Progenitor cell of endocrine pancreas (in vitro differentiated cells): Measurements from ENCODE around the gene MRM3. TPM values are rescaled to one million over a fixed set of nuclear protein-coding genes. Genes with fewer than 3 reads are reported as not detected.
"Not testable (repeated sequence)": the region's sequence is repeated elsewhere in the genome, so short reads cannot be mapped to it uniquely, and the experiment has no call there.

ENCODE experiments used
- DNase-seq: peaks from one replicate; pipeline ENCODE4 v3.0.0; 2021; ENCODE audit warnings: low spot score; ENCODE audit not compliant: unreplicated experiment
- H3K27ac Mint-ChIP-seq: 2 replicates; pipeline ENCODE4 v1.8.0; 2021; ENCODE audit warnings: mild to moderate bottlenecking, moderate library complexity, mixed read lengths
- H3K27me3 Mint-ChIP-seq: 2 replicates; pipeline ENCODE4 v1.8.0; 2021; ENCODE audit warnings: mixed read lengths
- H3K36me3 Mint-ChIP-seq: 2 replicates; pipeline ENCODE4 v1.8.0; 2022; ENCODE audit warnings: mixed read lengths; ENCODE audit not compliant: insufficient read depth
- H3K4me1 Mint-ChIP-seq: 2 replicates; pipeline ENCODE4 v1.8.0; 2021; ENCODE audit warnings: low read depth, mixed read lengths
- H3K4me3 Mint-ChIP-seq: 2 replicates; pipeline ENCODE4 v1.8.0; 2021; ENCODE audit warnings: low read depth, mild to moderate bottlenecking, moderate library complexity, mixed read lengths
- H3K9me3 Mint-ChIP-seq: 2 replicates; pipeline ENCODE4 v1.8.0; 2021; ENCODE audit warnings: low read depth, mixed read lengths
- CTCF ChIP-seq: fragments of 200-600 bp; sonication (generic); IDR thresholded peaks from one replicate; pipeline ENCODE4 v1.5.0; 2021; ENCODE audit warnings: antibody characterized with exemption, mild to moderate bottlenecking; ENCODE audit not compliant: unreplicated experiment
- total RNA-seq: library from RNA; stranded (reverse); gene quantifications from 2 replicates; pipeline ENCODE4 v1.2.1, GENCODE V29; 2021

MRM3 gene
- total RNA-seq, 1 donor from 2014 or later = 14.5 TPM

- H3K4me1 Mint-ChIP-seq = no peaks in the 10 kb centered on the region
- DNase-seq = no peak
- no peaks in the 10 kb centered on the region for H3K27me3 Mint-ChIP-seq
- no peak overlapping the region for H3K4me3 Mint-ChIP-seq
- peaks cover 7% of the 10 kb centered on the region for H3K36me3 Mint-ChIP-seq
- TF ChIP-seq CTCF = no peak
- no peaks in the 10 kb centered on the region for H3K9me3 Mint-ChIP-seq
- no peak overlapping the region for H3K27ac Mint-ChIP-seq
Observed at GRCh38 chr17:826778-827177, 44.6 kb downstream of the MRM3 start.

- peaks cover 3% of the 10 kb centered on the region for H3K9me3 Mint-ChIP-seq
- DNase-seq = no peak
- no peak for TF ChIP-seq CTCF
- no peaks in the 10 kb centered on the region for H3K4me1 Mint-ChIP-seq
- H3K4me3 Mint-ChIP-seq = no peak overlapping the region
- H3K36me3 Mint-ChIP-seq = peaks cover 8% of the 10 kb centered on the region
- no peaks in the 10 kb centered on the region for H3K27me3 Mint-ChIP-seq
- H3K27ac Mint-ChIP-seq = no peak overlapping the region
Observed at GRCh38 chr17:828761-829160, 46.6 kb downstream of the MRM3 start.

- not testable (repeated sequence) for H3K27me3 Mint-ChIP-seq, H3K9me3 Mint-ChIP-seq, H3K4me3 Mint-ChIP-seq, H3K36me3 Mint-ChIP-seq, H3K4me1 Mint-ChIP-seq, DNase-seq, H3K27ac Mint-ChIP-seq
Observed at GRCh38 chr17:829614-830013, 47.5 kb downstream of the MRM3 start.

- DNase-seq = no peak
- H3K27me3 Mint-ChIP-seq = no peaks in the 10 kb centered on the region
- no peaks in the 10 kb centered on the region for H3K4me1 Mint-ChIP-seq
- H3K27ac Mint-ChIP-seq = no peak overlapping the region
- H3K36me3 Mint-ChIP-seq = peaks cover 11% of the 10 kb centered on the region
- no peak overlapping the region for H3K4me3 Mint-ChIP-seq
- H3K9me3 Mint-ChIP-seq = peaks cover 3% of the 10 kb centered on the region
- no peak for TF ChIP-seq CTCF
Observed at GRCh38 chr17:830381-830780, 48.2 kb downstream of the MRM3 start.

- Mint-ChIP-seq H3K4me1 (no peaks in the 10 kb centered on the region), H3K36me3 (peaks cover 11% of the 10 kb centered on the region), H3K9me3 (peaks cover 3% of the 10 kb centered on the region), H3K27me3 (no peaks in the 10 kb centered on the region), H3K4me3 (no peak overlapping the region), H3K27ac (no peak overlapping the region)
- TF ChIP-seq CTCF = no peak
- DNase-seq = no peak
Observed at GRCh38 chr17:830950-831349, 48.8 kb downstream of the MRM3 start.

GRCh38 chr17:834136-834535 is 52.0 kb downstream of the MRM3 start:
- peaks cover 14% of the 10 kb centered on the region for H3K36me3 Mint-ChIP-seq
- peaks cover 3% of the 10 kb centered on the region for H3K9me3 Mint-ChIP-seq
- H3K27ac Mint-ChIP-seq = no peak overlapping the region
- TF ChIP-seq CTCF = no peak
- no peaks in the 10 kb centered on the region for H3K4me1 Mint-ChIP-seq
- no peak for DNase-seq
- H3K4me3 Mint-ChIP-seq = no peak overlapping the region
- H3K27me3 Mint-ChIP-seq = no peaks in the 10 kb centered on the region
